HG03064 (cell line): Measurements from ENCODE around the gene GINS3.

ENCODE experiments used
- ATAC-seq: cut with Tn5 transposase; IDR thresholded peaks from one replicate; pipeline ENCODE4 v1.9.1; 2021; ENCODE audit warnings: low read depth; ENCODE audit not compliant: unreplicated experiment

GINS3 gene

DNA sequence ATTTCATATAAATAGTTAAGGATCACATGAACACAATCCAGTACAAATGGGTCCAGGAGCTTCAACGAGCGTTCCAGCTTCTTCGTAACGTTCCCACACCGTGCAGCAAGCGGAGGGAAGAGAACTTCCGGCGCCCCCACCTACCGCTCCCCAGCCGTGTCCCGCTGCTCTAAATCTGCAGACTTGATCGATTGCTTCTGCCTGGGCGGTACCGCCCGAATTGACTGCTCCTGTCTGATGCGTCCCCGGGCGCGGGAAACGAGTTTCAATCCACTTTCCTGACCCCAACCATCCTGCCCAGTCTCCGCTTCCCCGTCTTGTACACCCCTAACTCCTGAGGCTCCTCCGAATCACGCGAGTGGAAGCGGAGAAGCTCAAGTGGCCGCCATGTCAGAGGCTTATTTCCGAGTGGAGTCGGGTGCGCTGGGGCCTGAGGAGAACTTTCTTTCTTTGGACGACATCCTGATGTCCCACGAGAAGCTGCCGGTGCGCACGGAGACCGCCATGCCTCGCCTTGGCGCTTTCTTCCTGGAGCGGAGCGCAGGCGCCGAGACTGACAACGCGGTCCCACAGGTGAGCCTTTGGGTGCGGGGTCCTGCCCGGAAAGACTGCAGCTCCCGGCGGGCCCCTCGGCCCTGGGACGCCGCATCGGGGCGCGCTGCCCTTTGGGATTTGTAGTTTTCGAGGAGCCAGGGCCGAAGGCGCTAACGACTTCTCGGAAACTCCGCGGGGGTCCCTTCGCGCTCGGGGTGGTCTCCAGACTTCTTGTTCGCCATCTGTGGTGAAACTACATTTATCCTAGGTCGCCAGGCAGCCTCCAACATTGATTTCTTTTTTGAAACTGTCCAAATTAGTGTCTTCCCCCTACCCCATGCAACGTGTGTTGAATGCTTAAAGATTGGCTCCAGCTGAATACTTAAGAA is at the start of gene GINS3:
GINS3 (plus strand) TSS at position 257 of the 923 bp plus-strand sequence; CDS start at position 388, 131 bp downstream.
- ATAC-seq, result peak; percentile 97

DNA sequence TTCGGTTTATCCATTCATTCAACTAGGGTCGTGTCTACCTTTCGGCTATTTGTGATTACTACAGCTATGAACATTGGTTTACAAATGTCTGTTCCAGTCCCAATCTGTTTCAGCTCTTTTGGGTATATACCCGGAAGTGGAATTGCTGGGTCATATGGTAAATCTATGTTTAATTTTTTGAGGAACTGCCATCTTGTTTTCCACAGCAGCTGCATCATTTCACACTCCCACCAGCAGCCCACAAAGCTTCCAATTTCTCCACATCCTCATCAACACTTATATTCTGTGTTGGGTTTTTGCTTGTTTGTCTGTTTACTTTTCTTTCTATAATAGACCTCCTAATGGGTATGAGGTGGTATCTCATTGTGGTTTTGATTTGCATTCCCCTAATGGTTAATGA is 48.7 kb upstream of the GINS3 start:
- no peak for ATAC-seq

DNA sequence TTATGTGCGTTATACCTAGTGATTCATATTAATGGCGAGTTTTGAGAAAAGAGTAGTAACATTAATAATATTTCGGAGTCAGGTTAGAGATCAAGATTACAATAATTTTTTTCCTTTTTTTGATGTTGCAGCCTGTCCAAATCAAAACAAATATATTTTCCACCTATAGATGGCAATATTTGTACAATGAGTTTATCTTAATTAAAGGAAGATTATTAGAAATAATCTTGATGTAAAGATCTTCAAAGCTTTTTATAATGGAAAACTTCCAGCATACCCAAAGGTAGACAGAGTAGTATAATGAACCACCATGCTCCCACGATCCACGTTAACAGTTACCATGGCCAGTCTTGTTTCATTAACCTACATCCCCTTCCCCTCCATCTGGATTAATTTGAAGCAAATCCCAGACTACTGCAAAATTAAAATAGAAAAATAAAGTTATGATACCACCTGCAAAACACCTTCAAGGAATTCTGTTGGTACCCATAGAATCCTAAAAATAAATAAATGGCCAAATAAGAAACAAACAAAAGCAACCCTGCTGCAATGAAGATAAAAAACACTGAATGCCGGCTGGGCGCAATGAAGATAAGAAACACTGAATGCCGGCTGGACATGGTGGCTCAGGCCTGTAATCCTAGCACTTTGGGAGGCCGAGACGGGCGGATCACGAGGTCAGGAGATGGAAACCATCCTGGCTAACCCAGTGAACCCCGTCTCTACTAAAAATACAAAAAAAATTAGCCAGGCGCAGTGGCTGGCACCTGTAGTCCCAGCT is 46.5 kb upstream of the GINS3 start:
- ATAC-seq, result no peak

DNA sequence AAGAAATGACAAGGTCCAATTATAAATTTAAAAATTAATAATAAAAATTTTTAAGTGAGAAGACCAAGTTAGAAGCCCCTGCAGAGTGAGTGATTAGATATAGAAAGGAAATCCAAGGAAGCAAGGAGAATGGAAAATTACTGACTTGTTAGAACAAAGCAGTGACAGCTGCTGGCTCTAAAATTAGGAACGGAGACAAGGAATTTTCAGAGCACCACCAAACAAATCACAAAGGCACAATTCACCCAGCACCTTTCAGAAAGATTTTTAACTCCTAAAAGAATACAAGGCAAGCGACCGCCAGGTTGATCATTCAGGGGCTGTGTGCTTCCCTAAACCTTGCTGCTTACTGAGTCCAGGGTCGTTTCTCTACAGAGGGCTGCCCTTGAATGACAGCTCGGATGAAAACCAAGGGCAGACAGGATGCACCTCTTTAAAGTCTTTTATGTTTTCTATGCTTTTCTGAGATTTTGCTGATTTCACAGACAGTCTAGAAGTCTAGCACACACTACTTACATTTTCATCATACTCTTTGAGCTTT is 45.4 kb upstream of the GINS3 start:
- no peak for ATAC-seq

DNA sequence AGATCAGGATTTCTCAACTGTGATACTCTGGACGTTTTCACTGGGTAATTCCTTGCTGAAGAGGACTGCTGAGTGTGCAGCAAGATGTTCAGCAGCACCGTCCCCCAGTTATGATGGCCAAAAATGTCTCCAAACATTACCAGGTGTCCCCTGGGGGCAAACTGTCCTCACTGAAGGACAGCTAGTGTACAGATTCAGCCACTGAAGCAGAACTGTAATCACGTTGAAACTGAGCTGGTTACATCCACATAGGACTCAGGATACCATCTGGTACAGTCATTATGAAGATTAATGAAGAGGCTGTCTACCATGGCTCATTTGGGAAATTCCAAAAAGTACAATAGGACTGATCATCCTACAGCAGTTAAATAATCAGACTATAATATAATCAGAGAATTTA is 43.3 kb upstream of the GINS3 start:
- no peak for ATAC-seq

DNA sequence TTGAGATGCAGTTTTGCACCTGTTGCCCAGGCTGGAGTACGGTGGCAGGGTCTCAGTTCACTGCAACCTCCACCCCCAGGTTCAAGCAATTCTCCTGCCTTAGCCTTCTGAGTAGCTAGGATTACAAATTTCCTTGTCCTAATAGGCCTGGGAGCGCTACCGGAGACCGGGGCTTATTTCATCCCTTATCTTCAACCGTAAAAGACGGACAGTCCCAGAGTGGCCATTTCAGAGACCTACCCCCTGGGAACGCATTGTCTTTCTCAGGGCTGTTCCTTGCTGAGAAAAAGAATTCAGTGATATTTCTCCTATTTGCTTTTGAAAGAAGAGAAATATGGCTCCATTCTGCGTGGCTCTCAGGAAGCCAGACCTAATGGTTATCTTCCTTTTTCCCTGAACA is 39.6 kb upstream of the GINS3 start:
- ATAC-seq, result no peak

DNA sequence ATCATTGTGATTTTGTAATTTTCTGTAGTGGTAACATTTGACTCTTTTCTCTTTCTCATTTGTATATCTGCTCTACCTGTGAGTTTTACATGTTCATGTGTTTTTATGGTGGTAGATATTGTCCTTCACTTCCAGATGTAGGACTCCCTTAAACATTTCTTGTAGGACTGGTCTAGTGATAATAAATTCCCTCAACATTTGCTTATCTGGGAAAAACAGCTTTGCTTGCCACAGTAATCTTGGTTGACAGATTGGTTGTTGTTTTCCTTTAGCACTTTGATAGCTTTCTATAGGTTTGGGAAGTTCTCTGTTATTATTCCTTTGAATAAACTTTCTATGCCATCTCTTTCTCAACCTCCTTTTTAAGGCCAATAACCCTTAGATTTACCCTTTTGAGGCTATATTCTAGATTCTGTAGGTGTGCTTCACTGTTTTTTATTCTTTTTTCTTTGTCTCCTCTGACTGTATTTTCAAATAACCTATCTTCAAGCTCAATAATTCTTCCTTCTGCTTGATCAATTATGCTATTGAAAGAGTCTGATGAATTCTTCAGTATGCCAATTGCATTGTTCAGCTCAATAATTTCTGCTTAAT is 32.1 kb upstream of the GINS3 start:
- ATAC-seq, result no peak

DNA sequence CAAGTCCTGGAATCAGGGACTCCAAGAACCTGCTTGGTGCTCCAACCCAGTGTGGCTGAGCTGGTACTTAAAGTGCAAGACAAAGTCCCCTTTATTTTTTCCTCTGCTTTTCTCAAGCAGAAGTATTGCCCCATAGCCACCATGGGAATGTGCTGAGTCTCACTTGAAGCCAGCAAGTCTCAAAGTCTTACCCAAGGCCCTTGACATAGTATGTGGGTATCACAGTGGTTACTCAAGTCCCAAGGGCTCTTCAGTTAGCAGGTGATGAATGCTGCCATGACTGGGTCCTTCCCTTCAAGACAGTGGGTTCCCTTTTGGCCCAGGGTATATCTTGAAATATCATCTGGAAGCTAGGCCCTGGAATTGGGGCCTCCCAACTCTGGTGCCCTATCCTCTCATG is 30.5 kb upstream of the GINS3 start:
- ATAC-seq, result no peak

DNA sequence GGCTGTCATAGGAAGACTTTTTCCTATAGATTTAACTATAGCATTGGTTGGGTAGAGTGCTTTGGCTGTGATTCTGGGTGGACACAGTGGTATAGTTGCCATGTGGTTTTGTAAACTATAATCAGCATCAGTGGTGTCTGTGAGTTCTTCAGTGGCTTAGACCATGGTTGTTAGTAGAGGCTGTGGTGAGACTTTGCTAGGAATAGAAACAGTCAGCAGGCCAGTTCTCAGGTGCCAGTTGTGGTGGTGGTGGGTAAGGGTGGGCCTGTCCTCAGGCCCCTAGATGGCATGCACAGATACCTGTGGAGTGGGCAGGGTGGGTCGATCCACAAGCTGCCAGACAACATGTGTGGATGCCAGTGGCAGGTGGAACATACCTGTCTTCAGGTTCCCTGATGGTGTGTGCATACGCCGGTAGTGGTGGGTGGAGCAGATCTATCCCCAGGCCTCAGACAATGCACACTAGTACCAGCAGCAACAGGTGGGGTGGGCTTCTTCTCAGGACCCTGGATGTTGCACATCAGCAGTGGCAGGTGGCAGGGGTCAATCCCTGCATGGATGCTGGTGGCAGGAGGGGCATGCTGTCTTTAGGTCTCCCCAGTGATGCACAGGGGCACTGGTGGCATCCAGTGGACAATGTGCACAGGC is 28.4 kb upstream of the GINS3 start:
- no peak for ATAC-seq

DNA sequence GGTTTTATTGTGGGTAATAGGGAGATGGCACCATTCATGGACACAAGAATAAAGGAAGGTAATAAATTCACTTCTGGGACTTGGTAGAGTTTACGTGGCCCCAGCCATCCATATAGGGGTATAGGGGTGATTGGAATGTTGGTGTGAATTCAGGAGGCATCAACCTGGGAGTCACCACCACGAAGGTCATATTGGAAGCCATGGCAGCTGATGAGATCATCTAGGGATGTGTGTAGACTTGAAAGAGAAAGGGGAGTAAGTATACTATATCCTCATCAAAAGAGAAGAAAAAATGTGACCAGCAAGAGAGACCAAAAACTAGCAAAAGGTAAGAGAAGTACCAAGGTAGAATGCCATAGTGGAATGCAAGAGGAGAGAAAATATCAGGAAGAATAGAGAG is 26.6 kb upstream of the GINS3 start:
- ATAC-seq, result no peak

DNA sequence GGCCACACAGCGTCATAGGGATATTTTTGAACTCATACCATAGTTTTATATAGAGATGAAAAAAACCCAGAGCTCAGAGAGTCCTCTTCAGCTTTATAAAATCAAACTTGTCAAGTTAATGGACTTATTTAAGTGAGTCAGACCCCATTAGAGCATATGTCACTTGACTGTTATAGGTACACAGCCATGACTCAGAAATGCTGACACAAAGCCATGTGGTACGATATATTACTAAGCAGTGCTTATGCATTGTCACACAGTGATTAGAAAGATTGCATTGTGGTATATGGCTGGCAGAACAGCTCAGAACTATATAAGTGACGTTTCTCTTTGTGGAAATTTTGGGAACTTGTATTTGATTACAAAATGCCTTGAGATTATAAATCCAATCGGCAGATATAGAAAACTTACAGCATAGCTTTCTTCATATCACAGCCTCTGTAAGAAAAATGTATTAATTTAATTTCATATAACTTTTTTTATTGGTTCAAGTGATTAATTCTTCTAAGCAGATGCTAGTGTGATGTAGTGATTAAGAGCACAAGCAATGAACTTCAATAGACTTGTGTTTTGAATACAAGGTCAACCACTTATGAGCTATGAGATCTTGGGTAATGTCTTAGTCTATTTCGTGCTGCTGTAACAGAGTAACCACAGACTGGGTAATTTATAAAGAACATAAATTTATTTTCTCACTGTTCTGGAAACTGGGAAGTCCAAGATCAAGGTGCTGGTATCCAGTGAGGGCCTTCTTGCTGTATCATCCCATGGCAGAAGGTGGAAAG is 25.8 kb upstream of the GINS3 start:
- no peak for ATAC-seq

DNA sequence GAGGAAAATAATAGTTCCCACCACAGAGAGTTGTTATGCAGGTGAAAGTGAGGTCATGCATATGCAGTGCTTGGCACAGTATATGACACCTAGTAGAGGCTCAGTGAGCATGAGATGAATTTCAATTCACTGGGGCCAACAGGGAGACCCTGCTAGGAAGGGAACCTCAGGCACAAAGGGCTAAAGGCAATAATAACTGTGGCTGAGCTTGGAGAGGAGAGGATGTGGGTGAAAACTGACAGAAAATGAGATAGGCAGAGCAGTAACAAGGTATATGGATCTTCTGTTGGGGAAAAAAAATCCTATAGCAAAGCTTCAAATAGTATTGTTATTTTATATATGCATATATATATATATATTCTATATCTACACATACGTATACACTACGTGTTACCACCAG is 25.0 kb upstream of the GINS3 start:
- no peak for ATAC-seq

DNA sequence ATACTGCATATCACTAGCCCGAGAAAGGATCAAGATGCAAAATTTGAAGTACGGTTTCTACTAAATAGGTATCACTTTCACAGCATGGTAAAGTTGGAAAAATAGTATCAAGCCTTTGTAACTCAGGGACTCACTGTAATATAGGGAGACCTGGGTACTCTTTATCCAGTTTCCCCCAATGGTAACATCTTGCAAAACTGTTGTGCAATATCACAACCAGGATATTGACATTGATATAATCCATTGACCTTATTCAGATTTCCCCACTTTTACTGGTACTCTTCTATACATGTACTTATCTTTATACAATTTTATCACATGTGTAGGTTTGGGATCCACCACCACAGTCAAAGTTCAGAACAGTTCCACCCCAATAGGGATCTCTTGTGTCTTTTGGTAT is 20.4 kb upstream of the GINS3 start:
- ATAC-seq, result no peak

DNA sequence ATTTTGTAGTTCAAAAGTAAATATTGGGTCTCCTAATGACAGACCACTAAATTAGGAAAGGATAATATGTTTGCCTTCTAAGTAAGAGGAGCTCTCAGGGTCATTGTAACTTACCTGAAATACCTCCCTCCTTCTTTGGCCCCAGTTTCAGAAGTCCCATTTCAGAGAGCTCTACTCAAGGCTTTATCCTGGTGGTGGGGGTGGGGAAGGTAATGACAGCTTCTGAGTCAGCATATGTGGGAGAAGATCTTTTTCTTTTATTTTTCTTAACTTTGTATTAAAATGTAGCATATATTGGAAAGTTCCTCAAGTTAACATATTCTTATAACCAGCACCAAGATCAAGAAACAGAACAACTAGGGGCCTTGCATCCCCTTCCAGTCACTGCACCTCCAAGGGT is 16.9 kb upstream of the GINS3 start:
- no peak for ATAC-seq

DNA sequence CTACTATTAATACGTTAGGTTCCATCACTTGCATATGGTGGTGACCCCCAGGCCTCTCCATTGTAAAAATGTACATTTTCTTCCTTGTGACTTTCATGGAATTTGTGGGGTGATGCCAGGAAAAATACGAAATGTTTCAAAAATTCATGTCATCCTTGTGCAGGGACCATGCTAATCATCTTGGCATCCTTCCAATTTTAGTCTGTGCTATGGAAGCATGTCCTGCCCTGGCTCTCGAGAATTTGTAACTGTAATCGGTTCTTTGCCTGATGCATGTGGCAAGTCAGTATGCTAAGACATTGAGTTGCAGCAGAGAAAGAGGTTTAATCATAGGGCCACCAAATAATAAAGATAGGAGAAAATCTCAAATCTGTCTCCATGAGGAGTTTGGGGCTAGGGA is 14.3 kb upstream of the GINS3 start:
- ATAC-seq, result no peak

DNA sequence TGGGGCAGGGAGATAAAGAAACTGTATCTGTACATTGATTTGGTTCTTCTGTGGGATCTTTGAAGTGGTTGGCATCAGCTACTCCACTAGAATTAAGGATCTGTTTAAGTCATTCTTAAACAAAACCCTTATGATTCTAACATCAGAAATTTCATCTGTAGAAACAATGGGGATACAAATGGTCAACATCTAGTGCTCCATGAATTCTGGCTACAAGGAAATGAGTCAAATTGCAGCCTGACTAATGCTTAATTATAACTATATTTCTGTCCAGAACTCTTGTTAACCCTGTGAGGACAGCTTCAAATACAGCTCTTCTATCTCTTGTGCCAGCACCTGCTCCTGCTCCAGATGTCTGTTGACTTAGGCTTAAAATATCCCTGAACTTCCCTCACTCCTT is 13.9 kb upstream of the GINS3 start:
- ATAC-seq, result no peak

DNA sequence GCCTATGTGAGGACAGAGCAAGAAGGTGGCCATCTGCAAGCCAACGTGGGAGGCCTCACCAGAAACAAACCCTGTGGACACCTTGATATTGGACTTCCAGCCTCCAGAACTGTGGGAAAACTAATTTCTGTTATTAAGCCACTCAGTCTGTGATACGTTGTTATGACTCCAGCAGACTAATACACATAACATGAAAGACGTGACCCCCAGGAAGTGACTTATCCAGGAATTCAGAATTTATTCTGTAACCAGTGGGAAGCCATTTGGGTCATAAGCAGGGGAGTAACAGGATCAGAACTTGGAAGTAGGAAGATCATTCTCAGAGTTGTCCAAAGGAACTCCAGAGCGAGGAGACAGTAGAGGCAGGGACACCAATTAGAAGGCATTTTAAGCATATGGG is 12.5 kb upstream of the GINS3 start:
- ATAC-seq, result no peak

DNA sequence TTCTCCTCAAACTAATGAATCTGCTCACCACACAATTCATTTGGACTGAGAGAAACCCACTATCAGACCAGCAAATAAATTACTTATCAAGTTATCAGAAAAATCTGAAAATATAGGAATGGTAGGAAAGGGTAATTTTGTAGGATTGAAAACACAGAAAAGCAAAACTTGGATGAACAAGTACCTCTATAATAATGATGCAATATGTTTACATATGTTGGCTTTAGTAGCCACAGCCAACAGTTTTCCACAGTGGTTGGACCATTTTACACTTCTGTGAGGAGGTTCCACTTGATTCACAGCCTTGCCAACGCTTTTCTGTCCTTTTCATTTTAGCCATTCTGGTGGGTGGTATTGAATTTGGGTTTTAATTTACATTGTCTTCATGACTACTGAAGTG is 10.6 kb upstream of the GINS3 start:
- no peak for ATAC-seq

DNA sequence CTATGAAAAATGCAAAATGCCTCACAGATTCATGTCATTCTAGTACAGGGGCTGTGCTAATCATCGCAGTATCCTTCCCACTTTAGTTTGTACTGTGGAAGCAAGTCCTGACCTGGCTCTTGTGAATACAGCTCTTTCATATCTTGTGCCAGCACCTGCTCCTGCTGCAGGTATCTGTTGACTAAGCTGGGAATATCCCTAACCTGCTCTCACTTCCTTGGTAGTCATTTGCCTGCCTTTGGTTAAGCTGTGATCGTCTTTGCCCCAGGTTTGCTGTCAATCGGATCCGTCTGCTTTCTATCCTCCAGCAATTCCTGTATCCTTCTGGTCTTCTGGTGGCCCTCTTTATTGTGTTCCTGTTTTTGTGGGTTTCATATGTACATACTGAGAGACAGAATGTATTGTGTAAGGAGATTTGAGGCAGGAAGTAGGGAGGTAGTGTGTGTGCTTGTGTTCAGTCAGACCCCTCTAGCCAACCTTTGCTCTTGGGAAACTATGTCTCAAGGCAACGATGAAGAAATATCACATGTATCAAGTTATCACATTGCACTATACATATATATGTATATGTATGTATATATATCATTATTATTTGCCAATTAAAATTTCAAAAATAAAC is 7.7 kb upstream of the GINS3 start:
- ATAC-seq, result no peak
